Stomach (tissue), 9 donors: ENCODE data around the gene OR5K1. TPM values are rescaled to one million over a fixed set of nuclear protein-coding genes. Genes with fewer than 3 reads are reported as not detected.

Source experiments
- DNase-seq, 2 donors: peaks; one replicate each; pipeline versions ENCODE4 v3.0.0 to v3.0.0-alpha.2; 2013 to 2019
- H3K27ac ChIP-seq, 5 donors: fragments of 200-600 bp in 4 of 5; sonication (generic) in 4 of 5; one replicate each; pipeline ENCODE4 v1.5.1; 2013 to 2019; ENCODE audit warnings: mild to moderate bottlenecking in 1 of 5, moderate library complexity in 1 of 5
- H3K27me3 ChIP-seq, 3 donors: fragments of 200-600 bp; sonication (generic); one replicate each; pipeline ENCODE4 v1.5.1; 2017 to 2019; ENCODE audit warnings: mixed run types in 1 of 3
- H3K36me3 ChIP-seq, 4 donors: fragments of 200-600 bp; sonication (generic); 1 replicate in 3 of 4; 2 replicates in 1 of 4; pipeline ENCODE4 v1.5.1; 2016 to 2019
- H3K4me1 ChIP-seq, 4 donors: fragments of 200-600 bp; sonication (generic); one replicate each; pipeline ENCODE4 v1.5.1; 2016 to 2019
- H3K4me3 ChIP-seq, 4 donors: fragments of 200-600 bp; sonication (generic) in 3 of 4; one replicate each; pipeline ENCODE4 v1.5.1; 2016 to 2019; ENCODE audit warnings: mild to moderate bottlenecking in 1 of 4
- H3K9me3 ChIP-seq, 4 donors: fragments of 200-600 bp; sonication (generic); one replicate each; pipeline ENCODE4 v1.5.1; 2016 to 2019
- CTCF ChIP-seq, 7 experiments: fragments of 450-650 bp in 4 of 7; fragments of 200-600 bp in 3 of 7; sonication (generic) in 3 of 7; IDR thresholded peaks; one replicate each; pipeline ENCODE4 v1.5.1; 2016 to 2019; ENCODE audit warnings: antibody characterized with exemption in 7 of 7, control low read depth in 2 of 7, mild to moderate bottlenecking in 1 of 7
- EP300 ChIP-seq: sonication (generic); formaldehyde crosslinking; IDR thresholded peaks from one replicate; pipeline ENCODE4 v1.6.1; 2017; ENCODE audit warnings: antibody characterized with exemption
- POLR2A ChIP-seq, 4 donors: fragments of 450-650 bp; IDR thresholded peaks; one replicate each; pipeline ENCODE4 v1.6.1; 2016; ENCODE audit warnings: antibody characterized with exemption in 4 of 4, control low read depth in 2 of 4, mild to moderate bottlenecking in 1 of 4, moderate library complexity in 1 of 4
- POLR2AphosphoS5 ChIP-seq, 3 donors: sonication (generic); formaldehyde crosslinking; IDR thresholded peaks; one replicate each; pipeline ENCODE4 v1.6.1; 2016; ENCODE audit warnings: antibody characterized with exemption in 3 of 3
- WGBS, 5 donors: extraction: QIAGEN DNeasy Blood & Tissue Kit in 3 of 5; methylation state at CpG; one replicate each; pipeline versions ENCODE4 v1.1.5 to v1.1.7; 2013 to 2018; 5-methylcytosine and 5-hydroxymethylcytosine counted together
- intact Hi-C: fragments of 100-400 bp; cut with DNase I; formaldehyde crosslinking; loops from one replicate; pipeline ENCODE4 v1.15.1; 2023; ENCODE audit warnings: low total_unique reads
- polyA plus RNA-seq, 3 donors: library from polyadenylated mRNA; stranded (reverse); fragments of 200-250 nt; gene quantifications; one replicate each; pipeline ENCODE4 v1.2.3, GENCODE V29; 2013
- total RNA-seq, 5 donors: library from RNA; depleted of rRNA; stranded (reverse); fragments of >200 nt; gene quantifications; one replicate each; pipeline versions ENCODE4 v1.1.0 to v1.2.3, GENCODE V29; 2014 to 2016
- donor health status: healthy with polysubstance abuse.
- donor health status: Bipolar disorder and iron deficiency.
- donor health status: healthy.

Gene OR5K1
- total and polyA plus RNA-seq, 8 donors: not detected

GRCh38 chr3:98497381-98497780 lies 34.4 kb downstream of the OR5K1 start, which contains the start of gene OR5K2:
Gene OR5K2 (plus strand): TSS chr3:98497681. CDS start chr3:98497681, 0 bp downstream.
- no peak for DNase-seq
- Histone ChIP-seq H3K4me1 (no peaks in the 10 kb centered on the region), H3K27ac (no peak within 1 kb of the TSS), H3K9me3 (no peaks in the 10 kb centered on the region), H3K36me3 (no peaks in the 10 kb centered on the region), H3K27me3 (no peaks in the 10 kb centered on the region), H3K4me3 (no peak within 1 kb of the TSS)
- 68 to 83% (median 78%) methylated on average over 2 of the region's 2 CpGs for WGBS, 5 donors
- no peak for TF ChIP-seq POLR2AphosphoS5 (IDR thresholded peaks at IDR 0.05)
- TF ChIP-seq CTCF (IDR thresholded peaks at IDR 0.05): no peak
- no peak for TF ChIP-seq POLR2A (IDR thresholded peaks at IDR 0.05)
- no peak for TF ChIP-seq EP300
- intact Hi-C loops: no loop called here

- H3K27me3 ChIP-seq: no peaks in the 10 kb centered on the region
- H3K27ac ChIP-seq: no peak overlapping the region
- no peak for TF ChIP-seq EP300
- TF ChIP-seq POLR2AphosphoS5 (IDR thresholded peaks at IDR 0.05): no peak
- TF ChIP-seq CTCF (IDR thresholded peaks at IDR 0.05): no peak
- no peak for TF ChIP-seq POLR2A (IDR thresholded peaks at IDR 0.05)
- H3K9me3 ChIP-seq: no peaks in the 10 kb centered on the region
- peaks cover 0 to 5% (median 0%) of the 10 kb centered on the region in 4 donors for H3K36me3 ChIP-seq
- 78 to 92% (median 85%) methylated on average over 4 of the region's 4 CpGs for WGBS, 5 donors
- no peak for DNase-seq
- no peak overlapping the region for H3K4me3 ChIP-seq
- intact Hi-C loops: no loop called here
- no peaks in the 10 kb centered on the region for H3K4me1 ChIP-seq
Observed at GRCh38 chr3:98500019-98500418, 37.0 kb downstream of the OR5K1 start.

- no peaks in the 10 kb centered on the region for H3K27me3 ChIP-seq
- peaks cover 0 to 5% (median under 1%) of the 10 kb centered on the region in 4 donors for H3K36me3 ChIP-seq
- no peaks in the 10 kb centered on the region for H3K9me3 ChIP-seq
- H3K4me3 ChIP-seq: no peak overlapping the region
- no peaks in the 10 kb centered on the region for H3K4me1 ChIP-seq
- no peak for DNase-seq
- TF ChIP-seq EP300: no peak
- TF ChIP-seq POLR2AphosphoS5 (IDR thresholded peaks at IDR 0.05): no peak
- no peak for TF ChIP-seq POLR2A (IDR thresholded peaks at IDR 0.05)
- no peak for TF ChIP-seq CTCF (IDR thresholded peaks at IDR 0.05)
- no peak overlapping the region for H3K27ac ChIP-seq
- 75 to 90% (median 84%) methylated on average over 4 of the region's 4 CpGs for WGBS, 5 donors
- intact Hi-C loops: no loop called here
Observed at GRCh38 chr3:98501270-98501669, 38.3 kb downstream of the OR5K1 start.

GRCh38 chr3:98501863-98502576 lies 39.0 kb downstream of the OR5K1 start:
- intact Hi-C loops: no loop called here
- WGBS, 5 donors: 64 to 73% (median 73%) methylated on average over 5 of the region's 5 CpGs
- H3K9me3 ChIP-seq: no peaks in the 10 kb centered on the region
- H3K27me3 ChIP-seq: no peaks in the 10 kb centered on the region
- DNase-seq: no peak
- H3K4me1 ChIP-seq: no peaks in the 10 kb centered on the region
- peaks cover 0 to 5% (median 2%) of the 10 kb centered on the region in 4 donors for H3K36me3 ChIP-seq
- no peak for TF ChIP-seq CTCF (IDR thresholded peaks at IDR 0.05)
- no peak for TF ChIP-seq POLR2A (IDR thresholded peaks at IDR 0.05)
- no peak for TF ChIP-seq EP300
- no peak for TF ChIP-seq POLR2AphosphoS5 (IDR thresholded peaks at IDR 0.05)
- no peak overlapping the region for H3K4me3 ChIP-seq
- no peak overlapping the region for H3K27ac ChIP-seq
